GM12865 (cell line): Measurements from ENCODE around the gene DAAM2.

Experiments used
- DNase-seq: peaks from one replicate; pipeline ENCODE4 v3.0.0; 2010; ENCODE audit warnings: low read depth
- H3K4me3 ChIP-seq: 2 replicates; pipeline ENCODE4 v1.5.1; 2011; ENCODE audit warnings: mild to moderate bottlenecking, low read depth, low read length, control low read depth
- TF ChIP-seq, protein P1 (sequence below): IDR thresholded peaks from 2 replicates; pipeline ENCODE4 v1.5.1; 2011; ENCODE audit warnings: low read length, control low read depth, low read depth, inconsistent platforms; ENCODE audit not compliant: insufficient read depth; ENCODE audit errors: missing control alignments

DAAM2 gene

GRCh38 chr6:39897698-39898097 is 105.5 kb downstream of the DAAM2 start:
- TF ChIP-seq, protein P1, sequence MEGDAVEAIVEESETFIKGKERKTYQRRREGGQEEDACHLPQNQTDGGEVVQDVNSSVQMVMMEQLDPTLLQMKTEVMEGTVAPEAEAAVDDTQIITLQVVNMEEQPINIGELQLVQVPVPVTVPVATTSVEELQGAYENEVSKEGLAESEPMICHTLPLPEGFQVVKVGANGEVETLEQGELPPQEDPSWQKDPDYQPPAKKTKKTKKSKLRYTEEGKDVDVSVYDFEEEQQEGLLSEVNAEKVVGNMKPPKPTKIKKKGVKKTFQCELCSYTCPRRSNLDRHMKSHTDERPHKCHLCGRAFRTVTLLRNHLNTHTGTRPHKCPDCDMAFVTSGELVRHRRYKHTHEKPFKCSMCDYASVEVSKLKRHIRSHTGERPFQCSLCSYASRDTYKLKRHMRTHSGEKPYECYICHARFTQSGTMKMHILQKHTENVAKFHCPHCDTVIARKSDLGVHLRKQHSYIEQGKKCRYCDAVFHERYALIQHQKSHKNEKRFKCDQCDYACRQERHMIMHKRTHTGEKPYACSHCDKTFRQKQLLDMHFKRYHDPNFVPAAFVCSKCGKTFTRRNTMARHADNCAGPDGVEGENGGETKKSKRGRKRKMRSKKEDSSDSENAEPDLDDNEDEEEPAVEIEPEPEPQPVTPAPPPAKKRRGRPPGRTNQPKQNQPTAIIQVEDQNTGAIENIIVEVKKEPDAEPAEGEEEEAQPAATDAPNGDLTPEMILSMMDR = no peak
- DNase-seq = no peak
- H3K4me3 ChIP-seq = no peak overlapping the region

GRCh38 chr6:39898625-39899024 is 106.4 kb downstream of the DAAM2 start:
- no peak for DNase-seq
- H3K4me3 ChIP-seq = no peak overlapping the region
- TF ChIP-seq, protein P1 = no peak

DNA sequence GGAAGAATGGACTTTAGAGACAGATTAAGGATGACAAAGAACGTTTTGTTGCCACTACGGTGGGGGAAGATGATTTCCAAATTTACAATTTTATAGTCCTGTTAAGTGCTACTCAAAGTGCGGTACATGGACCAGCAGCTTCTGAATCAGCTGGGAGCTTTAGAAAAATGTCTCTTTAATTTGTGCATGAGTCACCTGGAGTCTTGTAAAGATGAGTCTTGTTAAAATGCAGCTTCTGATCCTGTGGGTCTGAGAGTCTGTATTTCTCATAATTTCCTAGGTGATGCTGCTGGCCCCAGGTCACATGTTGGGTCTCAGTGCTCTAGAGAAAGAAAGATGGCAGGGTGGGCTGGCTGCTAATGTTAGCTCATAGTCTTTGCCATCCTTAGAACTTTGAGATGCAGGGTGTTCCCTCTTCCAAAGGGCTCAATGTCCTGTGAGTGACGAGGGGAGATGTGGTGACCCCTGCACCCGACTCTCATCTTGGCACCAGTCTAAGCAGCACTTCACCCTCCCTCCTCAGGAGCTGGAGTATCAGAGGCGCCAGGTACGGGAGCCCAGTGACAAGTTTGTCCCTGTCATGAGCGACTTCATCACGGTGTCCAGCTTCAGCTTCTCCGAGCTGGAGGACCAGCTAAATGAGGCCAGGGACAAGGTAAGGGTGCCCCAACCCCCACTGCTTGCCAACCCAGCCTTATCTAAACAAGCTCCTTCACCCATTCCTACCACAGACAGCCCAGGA is 107.5 kb downstream of the DAAM2 start:
- H3K4me3 ChIP-seq = no peak overlapping the region
- no peak for DNase-seq
- TF ChIP-seq, protein P1 = no peak

DNA sequence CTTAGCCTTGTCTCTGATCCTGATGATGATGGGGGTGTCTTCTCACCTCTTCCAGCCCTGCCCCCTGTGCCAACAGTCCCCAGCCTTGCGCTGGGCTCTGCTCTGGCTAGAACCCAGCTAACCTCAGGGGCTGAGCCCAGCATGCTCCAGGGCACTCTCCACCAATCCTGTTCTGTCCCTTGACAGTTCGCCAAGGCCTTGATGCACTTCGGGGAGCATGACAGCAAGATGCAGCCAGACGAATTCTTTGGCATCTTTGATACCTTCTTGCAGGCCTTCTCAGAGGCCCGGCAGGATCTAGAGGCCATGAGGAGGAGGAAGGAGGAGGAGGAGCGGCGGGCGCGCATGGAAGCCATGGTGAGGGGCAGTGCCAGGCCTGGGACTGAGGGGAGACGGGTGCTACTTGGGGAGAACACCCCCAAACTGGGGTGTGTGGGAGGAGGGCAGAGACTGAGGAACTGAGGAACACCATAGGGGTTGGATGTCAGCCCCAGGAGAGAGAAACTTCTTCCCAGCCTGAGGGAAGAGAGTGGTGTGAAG is 109.0 kb downstream of the DAAM2 start:
- no peak overlapping the region for H3K4me3 ChIP-seq
- no peak for DNase-seq
- TF ChIP-seq, protein P1 = no peak

DNA sequence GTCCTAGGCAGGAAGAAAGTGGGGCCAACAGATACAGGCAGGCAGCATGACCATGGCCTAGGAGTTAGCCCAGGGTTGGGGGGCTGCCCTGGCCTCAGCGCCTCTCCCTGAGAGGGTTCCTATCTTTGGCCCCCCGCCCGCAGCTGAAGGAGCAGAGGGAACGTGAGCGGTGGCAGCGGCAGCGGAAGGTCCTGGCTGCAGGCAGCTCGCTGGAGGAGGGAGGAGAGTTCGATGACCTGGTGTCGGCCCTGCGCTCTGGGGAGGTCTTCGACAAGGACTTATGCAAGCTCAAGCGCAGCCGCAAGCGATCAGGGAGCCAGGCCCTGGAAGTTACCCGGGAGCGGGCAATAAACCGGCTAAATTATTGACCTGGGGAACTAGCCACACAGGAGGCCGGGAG is 109.5 kb downstream of the DAAM2 start:
- TF ChIP-seq, protein P1 = no peak
- DNase-seq = no peak
- H3K4me3 ChIP-seq = no peak overlapping the region

DNA sequence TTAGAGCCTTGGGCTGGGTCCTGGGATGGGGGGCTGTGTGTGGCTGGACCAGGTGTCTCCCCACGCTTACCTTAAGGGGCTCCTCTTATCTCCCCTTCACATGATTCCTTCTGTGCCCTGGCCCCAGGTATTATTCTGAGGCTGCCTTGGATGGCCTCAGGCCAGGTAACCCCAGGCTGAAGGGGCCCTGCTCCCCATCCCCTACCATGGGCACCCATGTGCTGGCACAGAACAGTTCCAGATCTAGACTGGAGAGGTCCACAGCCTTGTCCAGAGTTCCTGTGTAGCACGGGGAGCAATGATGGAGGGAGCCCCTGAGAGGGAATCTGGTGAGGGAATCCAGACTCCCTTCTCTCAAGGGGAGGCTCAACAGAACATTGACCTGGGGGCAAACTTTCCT is 110.0 kb downstream of the DAAM2 start:
- H3K4me3 ChIP-seq = no peak overlapping the region
- TF ChIP-seq, protein P1 = no peak
- no peak for DNase-seq

DNA sequence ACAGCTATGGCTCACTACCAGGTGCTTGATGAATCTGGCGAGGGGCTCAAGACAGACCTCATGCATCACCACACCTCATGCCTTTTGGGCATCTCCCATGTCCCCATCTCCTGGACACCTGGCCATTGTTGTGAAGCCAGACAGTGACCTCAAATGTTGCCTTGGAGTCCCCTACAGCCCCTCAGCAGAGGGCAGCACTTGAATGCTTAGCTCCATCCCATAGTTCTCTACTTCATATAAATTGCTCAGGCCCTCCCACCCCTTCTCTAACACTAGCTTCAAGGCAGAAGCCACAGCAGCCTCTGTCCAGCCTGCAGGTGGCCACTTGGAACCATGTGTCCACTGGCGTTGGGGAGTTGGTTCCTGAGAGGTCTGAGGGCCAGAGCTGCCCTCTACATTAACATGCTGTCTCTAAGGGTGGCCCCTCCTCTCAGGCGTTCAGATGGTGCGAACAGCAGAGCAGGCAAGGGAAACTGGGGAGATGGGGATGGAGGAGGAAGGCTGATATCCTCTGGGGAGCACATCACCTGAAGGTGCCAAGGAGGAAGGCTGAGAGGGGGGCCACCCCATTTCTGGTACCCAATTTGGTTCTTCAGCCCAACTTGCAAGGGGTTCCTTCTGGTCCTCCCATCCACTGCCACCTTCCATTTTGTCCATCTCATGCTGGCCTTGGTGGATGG is 110.8 kb downstream of the DAAM2 start:
- TF ChIP-seq, protein P1 = no peak
- no peak overlapping the region for H3K4me3 ChIP-seq
- no peak for DNase-seq
